IMR-90 (cell line): ENCODE measurements around the gene SDK1. TPM values are rescaled to one million over a fixed set of nuclear protein-coding genes. Genes with fewer than 3 reads are reported as not detected.

Source experiments
- ATAC-seq: fragments of 200-7000 bp; cut with Tn5 transposase; 2 replicates; pipeline ENCODE4 v1.9.1; 2020; ENCODE audit warnings: low read depth, mild to moderate bottlenecking, moderate library complexity
- BruUV-seq: library from RNA; stranded (reverse); fragments of 400-500 nt; replicated peaks from 2 replicates; lab custom pipeline; 2021; lab: Mats Ljungman, UMichigan
- CTCF ChIA-PET: fragments of 300-600 bp; formaldehyde crosslinking; extraction: SDS; loops from one replicate; lab custom pipeline; 2021; ENCODE audit warnings: antibody characterized with exemption; lab: Yijun Ruan, JAX
- POLR2A ChIA-PET: fragments of 300-600 bp; sonication (Branson Sonifier 250); formaldehyde crosslinking; loops from one replicate; lab custom pipeline; 2022; ENCODE audit warnings: antibody characterized with exemption; ENCODE audit not compliant: unreplicated experiment; lab: Charles Lee
- DNase-seq: peaks from one replicate; pipeline ENCODE4 v3.0.0; 2013
- H2AFZ ChIP-seq: replicated peaks from 2 replicates; pipeline ENCODE3; 2013; ENCODE audit warnings: low read length, mild to moderate bottlenecking; ENCODE audit not compliant: poor library complexity
- H2AK5ac ChIP-seq: 2 replicates; pipeline ENCODE4 v1.6.1; 2013; ENCODE audit warnings: low read depth, low read length, inconsistent platforms
- H2AK9ac ChIP-seq: replicated peaks from 2 replicates; pipeline ENCODE3; 2013; ENCODE audit warnings: mild to moderate bottlenecking, low read depth, low read length, moderate library complexity; ENCODE audit not compliant: poor library complexity
- H2BK120ac ChIP-seq: 2 replicates; pipeline ENCODE4 v1.6.1; 2013; ENCODE audit warnings: low read depth, low read length, inconsistent platforms
- H2BK15ac ChIP-seq: 3 replicates; pipeline ENCODE4 v1.6.1; 2013; ENCODE audit warnings: low read depth, low read length, inconsistent platforms
- H2BK20ac ChIP-seq: 2 replicates; pipeline ENCODE4 v1.6.1; 2013; ENCODE audit warnings: low read depth, mild to moderate bottlenecking, inconsistent platforms, low read length, moderate library complexity
- H2BK5ac ChIP-seq: 2 replicates; pipeline ENCODE4 v1.6.1; 2013; ENCODE audit warnings: mild to moderate bottlenecking, low read depth, low read length, inconsistent platforms; ENCODE audit not compliant: poor library complexity, severe bottlenecking
- H3K14ac ChIP-seq: replicated peaks from 2 replicates; pipeline ENCODE4 v1.6.1; 2013; ENCODE audit warnings: low read depth, low read length, inconsistent platforms
- H3K18ac ChIP-seq: 2 replicates; pipeline ENCODE4 v1.6.1; 2013; ENCODE audit warnings: low read depth, low read length, control low read depth
- H3K23ac ChIP-seq: 2 replicates; pipeline ENCODE4 v1.6.1; 2013; ENCODE audit warnings: low read depth, low read length, inconsistent platforms
- H3K27ac ChIP-seq: 2 replicates; pipeline ENCODE4 v1.5.1; 2013; ENCODE audit warnings: mild to moderate bottlenecking, control low read depth, low read length; ENCODE audit not compliant: insufficient read depth
- H3K27me3 ChIP-seq: 2 replicates; pipeline ENCODE4 v1.6.1; 2013; ENCODE audit warnings: low read length; ENCODE audit not compliant: control insufficient read depth, insufficient read depth
- H3K36me3 ChIP-seq: 2 replicates; pipeline ENCODE4 v1.6.1; 2013; ENCODE audit warnings: low read length, mixed read lengths; ENCODE audit not compliant: control insufficient read depth, insufficient read depth
- H3K4ac ChIP-seq: 2 replicates; pipeline ENCODE4 v1.6.1; 2013; ENCODE audit warnings: low read depth, low read length, inconsistent platforms
- H3K4me1 ChIP-seq: 2 replicates; pipeline ENCODE4 v1.6.1; 2013; ENCODE audit warnings: low read length, mixed read lengths; ENCODE audit not compliant: control insufficient read depth, insufficient read depth
- H3K4me2 ChIP-seq: 2 replicates; pipeline ENCODE4 v1.6.1; 2013; ENCODE audit warnings: low read depth, mild to moderate bottlenecking, control low read depth, low read length, moderate library complexity
- H3K4me3 ChIP-seq: 2 replicates; pipeline ENCODE4 v1.5.1; 2013; ENCODE audit warnings: low read depth, mild to moderate bottlenecking, control low read depth, low read length, moderate library complexity; ENCODE audit not compliant: insufficient read depth
- H3K56ac ChIP-seq: 2 replicates; pipeline ENCODE4 v1.6.1; 2013; ENCODE audit warnings: low read length, inconsistent platforms; ENCODE audit not compliant: insufficient read depth; ENCODE audit errors: extremely low read depth
- H3K79me1 ChIP-seq, 2 experiments: 2 replicates each; pipeline ENCODE4 v1.6.1; 2013; ENCODE audit warnings: low read length in 2 of 2, inconsistent platforms in 1 of 2, low read depth in 1 of 2
- H3K9ac ChIP-seq: 2 replicates; pipeline ENCODE4 v1.6.1; 2013; ENCODE audit warnings: low read depth, low read length, control low read depth
- H3K9me1 ChIP-seq: 2 replicates; pipeline ENCODE4 v1.6.1; 2013; ENCODE audit warnings: low read length, inconsistent platforms; ENCODE audit not compliant: insufficient read depth
- H3K9me3 ChIP-seq: 2 replicates; pipeline ENCODE4 v1.6.1; 2013; ENCODE audit warnings: low read length; ENCODE audit not compliant: control insufficient read depth, insufficient read depth
- H4K20me1 ChIP-seq: 2 replicates; pipeline ENCODE4 v1.6.1; 2013; ENCODE audit warnings: low read length, inconsistent platforms; ENCODE audit not compliant: insufficient read depth
- H4K5ac ChIP-seq: 2 replicates; pipeline ENCODE4 v1.6.1; 2013; ENCODE audit warnings: mild to moderate bottlenecking, low read depth, low read length, control low read depth
- H4K8ac ChIP-seq, 2 experiments: 2 replicates each; pipeline ENCODE4 v1.6.1; 2013; ENCODE audit warnings: low read depth in 2 of 2, low read length in 2 of 2, control low read depth in 1 of 2, inconsistent platforms in 1 of 2
- H4K91ac ChIP-seq: 2 replicates; pipeline ENCODE4 v1.6.1; 2013; ENCODE audit warnings: low read depth, low read length, inconsistent platforms; ENCODE audit not compliant: insufficient read depth
- BHLHE40 ChIP-seq: fragments of 150-350 bp; IDR thresholded peaks from 2 replicates; pipeline ENCODE4 v1.6.1; 2016; ENCODE audit warnings: mild to moderate bottlenecking, low read depth, low read length
- CEBPB ChIP-seq: IDR thresholded peaks from 2 replicates; pipeline ENCODE4 v1.6.1; 2012; ENCODE audit warnings: low read depth, low read length, improper control_type of control experiment
- CHD1 ChIP-seq: IDR thresholded peaks from 2 replicates; pipeline ENCODE4 v1.6.1; 2012; ENCODE audit warnings: low read depth, low read length, improper control_type of control experiment
- CTCF ChIP-seq: conservative IDR thresholded peaks from 2 replicates; pipeline ENCODE4 v1.5.1; 2012; ENCODE audit warnings: mild to moderate bottlenecking, low read depth, low read length, improper control_type of control experiment
- ELK1 ChIP-seq: fragments of 150-350 bp; IDR thresholded peaks from 2 replicates; pipeline ENCODE4 v1.6.1; 2016; ENCODE audit warnings: low read depth, mild to moderate bottlenecking, low read length, moderate library complexity, borderline replicate concordance
- FOS ChIP-seq: fragments of 150-350 bp; IDR thresholded peaks from 2 replicates; pipeline ENCODE4 v1.6.1; 2016; ENCODE audit warnings: low read depth, low read length
- MAFK ChIP-seq: IDR thresholded peaks from 2 replicates; pipeline ENCODE4 v1.6.1; 2012; ENCODE audit warnings: low read depth, low read length, improper control_type of control experiment
- MAZ ChIP-seq: IDR thresholded peaks from 2 replicates; pipeline ENCODE4 v1.6.1; 2012; ENCODE audit warnings: low read depth, mild to moderate bottlenecking, low read length, improper control_type of control experiment, moderate library complexity, borderline replicate concordance
- MXI1 ChIP-seq: IDR thresholded peaks from 2 replicates; pipeline ENCODE4 v1.6.1; 2012; ENCODE audit warnings: low read depth, mild to moderate bottlenecking, low read length, moderate library complexity, borderline replicate concordance
- NFE2L2 ChIP-seq: fragments of 150-350 bp; IDR thresholded peaks from 2 replicates; pipeline ENCODE4 v1.6.1; 2016; ENCODE audit warnings: low read depth, mild to moderate bottlenecking, low read length
- POLR2A ChIP-seq: IDR thresholded peaks from 2 replicates; pipeline ENCODE4 v1.6.1; 2012; ENCODE audit warnings: mild to moderate bottlenecking, low read depth, low read length
- RAD21 ChIP-seq: IDR thresholded peaks from 2 replicates; pipeline ENCODE4 v1.6.1; 2012; ENCODE audit warnings: low read length, improper control_type of control experiment
- RCOR1 ChIP-seq: IDR thresholded peaks from 2 replicates; pipeline ENCODE4 v1.6.1; 2012; ENCODE audit warnings: mild to moderate bottlenecking, low read length, improper control_type of control experiment; ENCODE audit not compliant: insufficient replicate concordance
- RFX5 ChIP-seq: IDR thresholded peaks from 2 replicates; pipeline ENCODE4 v1.8.0; 2012; ENCODE audit warnings: low read depth, mild to moderate bottlenecking, low read length, moderate library complexity
- SMC3 ChIP-seq: fragments of 150-350 bp; IDR thresholded peaks from 2 replicates; pipeline ENCODE4 v1.6.1; 2016; ENCODE audit warnings: low read depth, mild to moderate bottlenecking, antibody characterized with exemption, low read length, moderate library complexity
- USF2 ChIP-seq: fragments of 150-350 bp; IDR thresholded peaks from 2 replicates; pipeline ENCODE4 v1.6.1; 2017; ENCODE audit warnings: mild to moderate bottlenecking, antibody characterized with exemption, low read length, low read depth
- WGBS, 2 experiments: methylation state at CpG; one replicate each; pipeline versions ENCODE4 v1.1.5 to v1.1.7; 2013; ENCODE audit warnings: missing lambda C conversion rate in 2 of 2; ENCODE audit not compliant: insufficient read length in 1 of 2; ENCODE audit errors: extremely low coverage in 2 of 2; 5-methylcytosine and 5-hydroxymethylcytosine counted together
- dilution Hi-C: fragments of 300-500 bp; cut with HindIII; formaldehyde crosslinking; loops from one replicate; pipeline ENCODE4 v1.14.3; 2018; ENCODE audit warnings: low sequenced_read_pairs; ENCODE audit not compliant: unreplicated experiment
- in situ Hi-C: fragments of 300-500 bp; cut with MboI; formaldehyde crosslinking; loops from 3 replicates; pipeline ENCODE4 v1.14.3; 2019; ENCODE audit warnings: low sequenced_read_pairs, inconsistent platforms, mixed read lengths
- intact Hi-C: fragments of 100-400 bp; cut with micrococcal nuclease; formaldehyde crosslinking; loops from 2 replicates; pipeline ENCODE4 v1.10.0; 2022
- polyA plus RNA-seq, 3 experiments: library from polyadenylated mRNA; depleted of rRNA; stranded (reverse); fragments of >200 nt; gene quantifications; 2 replicates each; pipeline ENCODE4 v1.2.3, GENCODE V29; 2012; ENCODE audit warnings: low replicate concordance in 1 of 3
- total RNA-seq: library from RNA; depleted of rRNA; stranded (reverse); fragments of >200 nt; gene quantifications from 2 replicates; pipeline ENCODE4 v1.2.3, GENCODE V29; 2012

Gene SDK1
- total and polyA plus RNA-seq, 2 of the 4 experiments (the other 2 are of a cell fraction), result 1.5 to 1.6 TPM

GRCh38 chr7:4265066-4265465 lies 964.0 kb downstream of the SDK1 start:
- 28% methylated on average over 4 of the region's 43 CpGs; no CpG with 5 or more reads in 1 of the 2 experiments for WGBS, 2 experiments

More at GRCh38 chr7:4265066-4265465, 964.0 kb downstream of the SDK1 start:
- DNase-seq (no peak), ATAC-seq (no peak)
- dilution Hi-C loops, result no loop called here
- H2AK9ac ChIP-seq, result no peak overlapping the region
- no peaks in the 10 kb centered on the region for H3K79me1 ChIP-seq
- H3K4me3 ChIP-seq, result no peak overlapping the region
- H2AK5ac ChIP-seq, result no peak overlapping the region
- H3K4ac ChIP-seq, result no peak overlapping the region
- H3K9me3 ChIP-seq, result peaks cover 11% of the 10 kb centered on the region
- no peaks in the 10 kb centered on the region for H3K27me3 ChIP-seq
- H3K56ac ChIP-seq, result no peak overlapping the region
- H4K20me1 ChIP-seq, result no peaks in the 10 kb centered on the region
- H3K27ac ChIP-seq, result no peak overlapping the region
- no peak overlapping the region for H3K4me2 ChIP-seq
- no peak overlapping the region for H3K18ac ChIP-seq
- no peak overlapping the region for H2AFZ ChIP-seq
- no peaks in the 10 kb centered on the region for H3K36me3 ChIP-seq
- H2BK20ac ChIP-seq, result no peak overlapping the region
- POLR2A ChIA-PET, result no interaction called here
- no peak overlapping the region for H3K14ac ChIP-seq
- H3K9ac ChIP-seq, result no peak overlapping the region
- intact Hi-C loops, result no loop called here
- H3K4me1 ChIP-seq, result no peaks in the 10 kb centered on the region; the same call in 1 of the 2 replicates
- no peaks in the 10 kb centered on the region for H3K9me1 ChIP-seq
- H2BK15ac ChIP-seq, result no peak overlapping the region
- H2BK5ac ChIP-seq, result no peak overlapping the region
- no peak overlapping the region for H3K23ac ChIP-seq
- in situ Hi-C loops, result no loop called here
- no peak overlapping the region for H4K91ac ChIP-seq
- no peak overlapping the region for H4K5ac ChIP-seq
- CTCF ChIA-PET, result no interaction called here
- TF ChIP-seq POLR2A (no peak), RCOR1 (no peak), RFX5 (no peak), MXI1 (no peak), MAZ (no peak), RAD21 (no peak), BHLHE40 (no peak), SMC3 (no peak), FOS (no peak), MAFK (no peak), CHD1 (no peak), CTCF (no peak), ELK1 (no peak), NFE2L2 (no peak), CEBPB (no peak), USF2 (no peak)
- no peak overlapping the region for H4K8ac ChIP-seq
- no peak overlapping the region for H2BK120ac ChIP-seq
- BruUV-seq, result no TSS peak
